ENCODE results near the gene PROS1.

Gene PROS1

DNA sequence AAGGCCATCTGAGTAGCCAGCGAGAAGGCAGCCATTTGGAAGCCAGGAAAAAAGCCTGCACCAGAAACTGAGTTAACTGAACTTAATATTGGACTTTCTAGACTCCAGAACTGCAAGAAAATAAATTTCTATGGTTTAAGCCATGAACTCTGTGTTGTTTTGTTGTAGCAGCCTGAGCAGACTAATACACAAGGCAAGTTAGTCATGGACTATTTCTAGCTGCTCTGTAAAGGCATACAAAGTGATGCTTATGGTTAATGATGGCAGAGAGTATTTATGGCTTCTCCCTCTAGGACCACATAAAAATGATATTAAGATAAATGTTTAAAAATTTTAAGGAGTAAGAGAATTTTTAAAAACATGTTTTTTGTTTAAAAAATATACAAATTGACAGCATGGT, 37.1 kb downstream of the PROS1 start:
- Histone ChIP-seq H3F3A (ENCODE audit: insufficient read depth, low read length) (no peaks in the 10 kb centered on the region), H3K9me3 (ENCODE audit: low read length) (no peaks in the 10 kb centered on the region)

DNA sequence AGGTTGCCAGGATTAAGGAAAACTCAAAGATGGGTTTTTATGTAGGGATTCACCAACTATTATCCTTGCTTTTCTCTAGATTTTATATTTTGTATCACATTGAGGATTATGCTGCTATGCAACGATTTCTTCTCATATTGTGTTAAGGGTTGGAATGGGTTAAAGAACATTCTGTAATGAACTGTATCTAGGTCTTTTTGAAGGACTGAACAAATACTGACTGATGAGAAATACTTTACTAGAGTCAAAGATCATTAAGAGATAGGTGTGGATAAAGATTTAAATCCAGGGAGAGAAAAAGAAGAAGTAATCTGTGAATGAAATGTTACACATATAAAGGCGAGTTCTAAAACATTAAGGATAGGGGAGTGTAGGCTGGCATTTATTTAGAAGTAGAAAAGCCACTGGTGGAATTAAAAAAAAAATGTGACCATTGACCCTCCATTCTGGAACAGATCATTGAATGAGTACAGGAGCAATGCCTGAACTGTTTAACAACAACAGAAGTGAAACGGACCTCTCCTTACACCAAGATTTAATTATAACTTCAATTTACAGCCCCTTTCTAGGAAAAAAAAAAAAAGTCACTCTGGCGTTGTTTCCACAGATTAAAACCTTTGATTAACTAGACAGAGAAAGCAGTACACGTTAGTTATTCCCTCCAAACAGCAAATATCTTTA, 39.2 kb downstream of the PROS1 start:
- Histone ChIP-seq H3K27me3 (ENCODE audit: insufficient read depth, low read length) (no peaks in the 10 kb centered on the region), H3K4me2 (ENCODE audit: low read length) (no peak overlapping the region), H3K36me3 (ENCODE audit: insufficient read depth, low read length) (no peaks in the 10 kb centered on the region), H3K9me2 (ENCODE audit: low read depth, low read length) (no peaks in the 10 kb centered on the region), H3F3A (ENCODE audit: insufficient read depth, low read length) (no peaks in the 10 kb centered on the region), H3K4me3 (ENCODE audit: low read depth, low read length, poor library complexity, severe bottlenecking) (no peak overlapping the region), H3K9ac (ENCODE audit: low read length) (no peak overlapping the region), H4K20me1 (ENCODE audit: insufficient read depth, low read length) (no peaks in the 10 kb centered on the region), H3K79me2 (ENCODE audit: insufficient read depth, low read length) (no peaks in the 10 kb centered on the region), H3K27ac (ENCODE audit: low read depth, low read length, poor library complexity, severe bottlenecking) (no peak overlapping the region), H2AFZ (ENCODE audit: low read length) (no peak overlapping the region), H3K9me3 (ENCODE audit: low read length) (no peaks in the 10 kb centered on the region), H3K4me1 (ENCODE audit: insufficient read depth, low read length, severe bottlenecking) (no peaks in the 10 kb centered on the region)
- no peak for TF ChIP-seq EZH2 (IDR thresholded peaks at IDR 0.05; ENCODE audit: borderline replicate concordance, low read length)
- TF ChIP-seq, protein P1, sequence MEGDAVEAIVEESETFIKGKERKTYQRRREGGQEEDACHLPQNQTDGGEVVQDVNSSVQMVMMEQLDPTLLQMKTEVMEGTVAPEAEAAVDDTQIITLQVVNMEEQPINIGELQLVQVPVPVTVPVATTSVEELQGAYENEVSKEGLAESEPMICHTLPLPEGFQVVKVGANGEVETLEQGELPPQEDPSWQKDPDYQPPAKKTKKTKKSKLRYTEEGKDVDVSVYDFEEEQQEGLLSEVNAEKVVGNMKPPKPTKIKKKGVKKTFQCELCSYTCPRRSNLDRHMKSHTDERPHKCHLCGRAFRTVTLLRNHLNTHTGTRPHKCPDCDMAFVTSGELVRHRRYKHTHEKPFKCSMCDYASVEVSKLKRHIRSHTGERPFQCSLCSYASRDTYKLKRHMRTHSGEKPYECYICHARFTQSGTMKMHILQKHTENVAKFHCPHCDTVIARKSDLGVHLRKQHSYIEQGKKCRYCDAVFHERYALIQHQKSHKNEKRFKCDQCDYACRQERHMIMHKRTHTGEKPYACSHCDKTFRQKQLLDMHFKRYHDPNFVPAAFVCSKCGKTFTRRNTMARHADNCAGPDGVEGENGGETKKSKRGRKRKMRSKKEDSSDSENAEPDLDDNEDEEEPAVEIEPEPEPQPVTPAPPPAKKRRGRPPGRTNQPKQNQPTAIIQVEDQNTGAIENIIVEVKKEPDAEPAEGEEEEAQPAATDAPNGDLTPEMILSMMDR (IDR thresholded peaks at IDR 0.05; ENCODE audit: low read length), result no peak

More for the DNA sequence above, 37.1 kb downstream of the PROS1 start:
- Histone ChIP-seq H4K20me1 (ENCODE audit: insufficient read depth, low read length) (no peaks in the 10 kb centered on the region), H3K36me3 (ENCODE audit: insufficient read depth, low read length) (no peaks in the 10 kb centered on the region), H3K4me2 (ENCODE audit: low read length) (no peak overlapping the region), H3K4me1 (ENCODE audit: insufficient read depth, low read length, severe bottlenecking) (no peaks in the 10 kb centered on the region), H2AFZ (ENCODE audit: low read length) (no peak overlapping the region), H3K27ac (ENCODE audit: low read depth, low read length, poor library complexity, severe bottlenecking) (no peak overlapping the region), H3K9ac (ENCODE audit: low read length) (no peak overlapping the region), H3K9me2 (ENCODE audit: low read depth, low read length) (no peaks in the 10 kb centered on the region), H3K79me2 (ENCODE audit: insufficient read depth, low read length) (no peaks in the 10 kb centered on the region), H3K4me3 (ENCODE audit: low read depth, low read length, poor library complexity, severe bottlenecking) (no peak overlapping the region), H3K27me3 (ENCODE audit: insufficient read depth, low read length) (no peaks in the 10 kb centered on the region)
- TF ChIP-seq, protein P1 (IDR thresholded peaks at IDR 0.05; ENCODE audit: low read length), result no peak
- no peak for TF ChIP-seq EZH2 (IDR thresholded peaks at IDR 0.05; ENCODE audit: borderline replicate concordance, low read length)

DNA sequence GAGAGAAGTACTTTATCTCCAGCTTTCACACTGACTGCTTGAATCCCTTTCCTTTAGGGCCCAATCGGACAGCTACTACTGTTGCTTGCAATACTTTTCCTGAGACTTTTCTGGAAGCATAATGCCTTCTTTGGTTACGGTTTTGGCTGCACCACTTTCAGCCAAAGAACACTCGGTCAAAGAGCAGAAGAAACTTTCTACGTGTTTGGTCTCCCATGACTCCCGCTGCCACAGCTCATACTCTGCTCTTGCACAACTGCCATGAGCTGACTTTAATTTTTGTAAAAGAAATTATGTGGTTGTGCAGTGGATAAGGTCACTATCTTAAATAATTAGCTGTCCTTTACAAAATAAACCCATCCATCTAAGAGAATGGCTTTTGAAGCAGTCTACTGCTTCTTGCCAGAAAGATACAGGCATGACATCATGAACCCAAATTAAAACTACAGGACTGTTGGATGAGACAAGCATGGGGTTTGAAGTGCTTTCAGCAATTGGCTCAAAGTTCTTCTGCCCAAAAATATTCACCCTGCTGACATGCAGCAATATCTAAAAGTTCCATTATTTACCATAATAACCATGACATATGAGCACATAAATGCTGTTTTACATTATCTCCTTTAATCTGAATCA, 42.0 kb downstream of the PROS1 start:
- Histone ChIP-seq H3K79me2 (ENCODE audit: insufficient read depth, low read length) (no peaks in the 10 kb centered on the region), H3K36me3 (ENCODE audit: insufficient read depth, low read length) (no peaks in the 10 kb centered on the region), H3F3A (ENCODE audit: insufficient read depth, low read length) (no peaks in the 10 kb centered on the region), H2AFZ (ENCODE audit: low read length) (no peak overlapping the region), H3K4me2 (ENCODE audit: low read length) (no peak overlapping the region), H3K9ac (ENCODE audit: low read length) (no peak overlapping the region), H3K4me1 (ENCODE audit: insufficient read depth, low read length, severe bottlenecking) (no peaks in the 10 kb centered on the region), H3K27ac (ENCODE audit: low read depth, low read length, poor library complexity, severe bottlenecking) (no peak overlapping the region), H3K9me2 (ENCODE audit: low read depth, low read length) (no peaks in the 10 kb centered on the region), H3K9me3 (ENCODE audit: low read length) (no peaks in the 10 kb centered on the region), H4K20me1 (ENCODE audit: insufficient read depth, low read length) (no peaks in the 10 kb centered on the region), H3K4me3 (ENCODE audit: low read depth, low read length, poor library complexity, severe bottlenecking) (no peak overlapping the region), H3K27me3 (ENCODE audit: insufficient read depth, low read length) (no peaks in the 10 kb centered on the region)
- TF ChIP-seq, protein P1 (IDR thresholded peaks at IDR 0.05; ENCODE audit: low read length), result no peak
- TF ChIP-seq EZH2 (IDR thresholded peaks at IDR 0.05; ENCODE audit: borderline replicate concordance, low read length), result no peak
